H1 (cell line): Measurements from ENCODE around the gene VSTM2L. TPM values are rescaled to one million over a fixed set of nuclear protein-coding genes. Genes with fewer than 3 reads are reported as not detected.

Experiments used
- SP2 ChIP-seq: IDR thresholded peaks from 2 replicates; pipeline ENCODE4 v1.6.1; 2012; ENCODE audit warnings: mild to moderate bottlenecking, low read length, inconsistent platforms
- polyA plus RNA-seq, 7 experiments: library from polyadenylated mRNA; depleted of rRNA in 3 of 7; stranded (reverse) in 5 of 7; unstranded in 2 of 7; fragments of >200 nt in 5 of 7; fragments of 200-250 nt in 2 of 7; gene quantifications; 1 replicate in 5 of 7; 2 replicates in 1 of 7; 4 replicates in 1 of 7; pipeline versions ENCODE4 v1.2.1 to v1.2.3, GENCODE V29; 2011 to 2013; ENCODE audit warnings: missing spikeins in 2 of 7, mixed read lengths in 2 of 7
- total RNA-seq: library from RNA; stranded (reverse); fragmentation: NEBNext Ultra II Directional; extraction: Animal tissue kit (Norgen Biotek cat#: 25700); gene quantifications from 2 replicates; pipeline ENCODE4 v1.2.1, GENCODE V29; 2021
- TF ChIP-seq, protein P1 (sequence below): IDR thresholded peaks from 2 replicates; pipeline ENCODE4 v1.6.1; 2012; ENCODE audit warnings: inconsistent platforms

The VSTM2L gene
- total and polyA plus RNA-seq, 2 of the 8 experiments (the other 6 are each of a cell fraction or from before 2014, with no cell fraction given): 1.3 to 3.2 TPM

DNA sequence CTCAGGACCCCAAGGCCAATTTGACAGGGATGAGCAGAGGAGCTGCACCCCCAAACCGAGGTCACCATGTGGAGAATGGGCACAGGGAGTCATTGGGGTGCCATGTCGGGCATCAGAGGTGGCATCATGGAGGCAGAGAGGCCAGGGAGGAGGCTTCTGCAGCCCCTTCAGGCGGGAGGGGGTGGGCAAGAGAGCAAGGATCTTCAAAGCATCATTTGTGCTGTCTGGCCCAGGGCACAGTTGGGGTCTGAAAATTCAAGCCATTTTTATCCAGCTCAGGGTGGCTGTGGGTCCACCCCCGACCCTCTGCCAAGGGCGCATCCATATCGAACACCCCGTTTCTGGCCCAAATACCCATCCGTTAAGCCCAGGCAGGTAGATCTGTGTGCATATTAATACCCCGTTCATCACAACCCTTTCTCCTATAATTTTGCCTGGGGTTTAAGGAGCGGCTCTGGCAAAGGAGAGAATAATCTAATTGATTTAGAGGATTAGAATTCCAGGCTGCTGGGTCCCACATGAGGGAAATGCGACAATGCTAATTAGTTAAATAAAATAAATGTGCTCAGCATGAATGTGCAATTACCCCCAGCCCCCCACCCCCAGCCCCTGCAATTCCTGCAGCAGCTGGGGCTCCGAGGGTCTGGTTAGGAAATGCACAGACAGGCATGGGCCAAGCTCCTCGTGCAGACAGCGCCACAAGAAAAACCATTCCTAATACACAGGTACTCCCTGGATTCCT, 31.9 kb downstream of the VSTM2L start (continued):
- TF ChIP-seq, protein P1, sequence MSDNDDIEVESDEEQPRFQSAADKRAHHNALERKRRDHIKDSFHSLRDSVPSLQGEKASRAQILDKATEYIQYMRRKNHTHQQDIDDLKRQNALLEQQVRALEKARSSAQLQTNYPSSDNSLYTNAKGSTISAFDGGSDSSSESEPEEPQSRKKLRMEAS: no peak
- no peak for TF ChIP-seq SP2
